Stimulated activated CD8-positive, alpha-beta memory T cell treated with anti-CD3 and anti-CD28 coated beads, Interleukin-4, amount 100 ng/mL, for 4 hours (primary cell): ENCODE data around the gene SURF1.
"Not testable (repeated sequence)": the region's sequence is repeated elsewhere in the genome, so short reads cannot be mapped to it uniquely, and the experiment has no call there.

ENCODE experiments used
- DNase-seq, 2 donors: peaks; one replicate each; pipeline ENCODE4 v3.0.0-alpha.2; 2020; ENCODE audit warnings: low read depth in 2 of 2, low spot score in 1 of 2

The SURF1 gene

GRCh38 chr9:133384736-133385321 is 28.5 kb upstream of the SURF1 start:
- DNase-seq = no peak

GRCh38 chr9:133383438-133383837 is 27.2 kb upstream of the SURF1 start:
- DNase-seq = no peak

GRCh38 chr9:133382507-133383141 is 26.3 kb upstream of the SURF1 start:
- no peak for DNase-seq

GRCh38 chr9:133380734-133381133 is 24.4 kb upstream of the SURF1 start:
- DNase-seq = no peak

DNA sequence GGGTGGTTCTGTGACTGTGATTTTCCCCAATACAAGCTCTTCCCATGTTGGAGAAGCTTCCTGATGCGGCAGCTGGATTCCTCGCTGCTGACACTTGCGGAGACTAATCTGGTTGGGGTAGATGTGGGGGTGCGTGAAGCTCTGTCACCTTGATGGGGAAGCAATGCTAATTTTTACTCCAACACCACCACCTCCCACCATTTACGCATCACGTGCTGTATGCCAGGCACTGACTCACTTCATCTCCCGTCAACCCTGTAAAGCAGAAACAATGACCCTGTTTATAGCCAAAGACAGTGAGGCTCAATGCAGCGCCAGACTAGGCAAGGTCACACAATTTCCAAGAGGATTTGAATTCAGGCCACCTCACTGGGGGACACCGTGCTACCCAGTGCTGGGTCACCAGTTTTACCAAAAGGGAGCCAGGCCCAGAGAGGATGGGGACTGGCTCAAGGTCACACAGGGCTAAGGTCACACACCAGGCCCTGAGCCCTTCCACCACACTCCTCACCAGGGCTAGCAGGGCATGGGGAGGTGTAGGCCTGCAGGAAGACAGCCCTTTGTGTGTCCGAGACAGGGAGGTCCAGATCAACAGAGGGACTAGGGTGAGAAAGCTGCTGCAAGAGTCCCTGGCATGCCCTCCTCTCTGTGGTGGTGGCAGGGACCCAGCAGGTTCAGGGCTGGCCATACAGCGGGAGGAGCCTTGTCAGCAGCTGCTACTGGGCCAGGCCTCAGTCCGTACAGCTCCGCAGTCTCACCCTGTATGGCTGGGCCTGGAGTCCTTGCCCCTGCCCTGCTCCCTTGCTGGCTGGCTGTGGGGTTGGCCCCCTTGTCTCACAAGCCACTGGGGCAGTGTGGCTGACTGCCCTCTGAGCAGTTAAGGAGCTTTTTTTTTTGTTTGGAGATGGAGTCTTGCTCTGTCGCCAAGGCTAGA is 23.1 kb upstream of the SURF1 start:
- no peak for DNase-seq

GRCh38 chr9:133378408-133378962 is 22.2 kb upstream of the SURF1 start:
- DNase-seq = no peak

- no peak for DNase-seq
These were observed 21.5 kb upstream of the SURF1 start for GRCh38 chr9:133377721-133378216.

DNA sequence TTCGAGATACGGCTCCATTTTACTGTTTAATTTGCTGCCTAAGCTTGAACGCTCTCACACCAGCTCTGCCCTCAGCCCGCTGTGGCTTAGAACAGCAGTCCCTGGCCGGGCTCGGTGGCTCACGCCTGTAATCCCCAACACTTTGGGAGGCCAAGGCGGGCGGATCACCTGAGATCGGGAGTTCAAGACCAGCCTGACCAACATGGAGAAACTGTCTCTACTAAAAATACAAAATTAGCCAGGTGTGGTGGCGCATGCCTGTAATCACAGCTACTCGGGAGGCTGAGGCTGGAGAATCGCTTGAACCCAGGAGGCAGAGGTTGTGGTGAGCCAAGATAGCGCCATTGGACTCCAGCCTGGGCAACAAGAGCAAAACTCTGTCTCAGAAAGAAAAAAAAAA is 21.0 kb upstream of the SURF1 start:
- DNase-seq = not testable (repeated sequence)

DNA sequence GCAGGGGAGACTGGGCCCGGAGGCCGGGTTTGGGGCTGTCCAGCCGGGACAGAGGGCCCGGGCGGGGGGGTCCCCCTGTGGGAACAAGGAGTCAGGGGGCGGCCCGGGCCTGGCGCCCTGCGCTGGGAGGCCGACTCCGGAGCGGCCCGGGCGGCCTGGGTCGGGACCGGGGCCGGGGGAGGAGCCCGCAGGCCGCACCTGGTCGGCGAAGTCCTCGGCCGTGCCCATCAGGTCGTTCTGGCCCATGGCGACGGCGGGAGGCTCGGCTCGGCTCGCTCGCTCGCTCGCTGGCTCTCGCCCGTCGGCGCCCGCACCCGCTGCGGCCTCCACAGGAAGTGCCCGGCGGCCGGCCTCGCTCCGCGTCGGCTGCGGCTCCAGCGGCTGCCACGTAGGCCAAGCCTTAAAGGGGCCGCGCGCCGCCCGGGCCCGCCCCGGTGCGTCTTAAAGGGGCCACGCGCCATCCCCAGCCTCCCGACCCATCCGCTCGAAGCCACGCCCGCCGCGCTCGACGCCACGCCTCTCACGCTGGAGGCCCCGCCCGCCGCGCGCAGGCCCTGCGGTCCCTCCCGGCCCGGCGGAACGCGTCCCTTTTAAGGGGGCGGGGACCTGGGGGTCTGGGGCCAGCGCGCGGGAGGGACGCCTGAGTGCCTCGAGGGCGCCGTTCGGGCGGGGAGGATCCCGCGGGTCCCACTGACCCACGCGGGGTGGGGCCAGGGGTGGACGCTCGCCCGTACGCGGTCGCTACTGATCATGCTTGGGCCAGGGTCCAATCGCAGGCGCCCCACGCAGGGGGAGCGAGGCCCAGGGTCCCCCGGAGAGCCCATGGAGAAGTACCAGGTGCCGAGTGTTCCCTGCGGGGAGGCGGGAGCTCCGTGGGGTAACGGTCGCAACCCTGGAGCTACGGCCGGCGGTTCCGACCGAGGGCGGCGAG is 19.7 kb upstream of the SURF1 start, which contains the start of the genes STKLD1 and SURF4:
TSS of gene STKLD1 (plus strand) at position 643 of the 931 bp plus-strand sequence. CDS start at position 751, 108 bp downstream.
TSS of gene SURF4 (minus strand) at position 337 of the 931 bp plus-strand sequence. CDS start at position 246, 91 bp downstream.
- DNase-seq = peak; percentile 82 to 88

GRCh38 chr9:133375116-133375723 is 18.9 kb upstream of the SURF1 start:
- DNase-seq = no peak

- no peak for DNase-seq
These were observed 18.4 kb upstream of the SURF1 start for GRCh38 chr9:133374612-133375115.

DNA sequence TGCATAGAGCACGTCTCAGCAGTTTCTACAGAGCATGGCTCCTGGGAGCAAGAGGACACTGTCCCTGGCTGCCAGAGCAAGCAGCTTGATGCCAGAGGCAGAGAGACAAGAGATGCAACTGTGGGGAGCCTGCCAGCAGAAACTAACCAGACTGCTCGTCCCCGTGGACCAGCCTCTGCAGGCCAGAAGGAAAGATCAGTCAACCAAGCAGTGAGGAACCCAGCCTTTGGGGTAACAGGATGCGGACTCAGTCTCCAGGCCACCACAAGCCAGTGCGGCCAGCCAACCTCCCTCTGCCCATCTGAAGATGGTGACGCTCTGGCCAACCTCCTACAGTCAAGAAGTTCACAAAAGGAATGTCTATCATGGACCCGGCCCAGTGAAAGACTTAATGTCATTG is 15.9 kb upstream of the SURF1 start:
- DNase-seq = no peak

DNA sequence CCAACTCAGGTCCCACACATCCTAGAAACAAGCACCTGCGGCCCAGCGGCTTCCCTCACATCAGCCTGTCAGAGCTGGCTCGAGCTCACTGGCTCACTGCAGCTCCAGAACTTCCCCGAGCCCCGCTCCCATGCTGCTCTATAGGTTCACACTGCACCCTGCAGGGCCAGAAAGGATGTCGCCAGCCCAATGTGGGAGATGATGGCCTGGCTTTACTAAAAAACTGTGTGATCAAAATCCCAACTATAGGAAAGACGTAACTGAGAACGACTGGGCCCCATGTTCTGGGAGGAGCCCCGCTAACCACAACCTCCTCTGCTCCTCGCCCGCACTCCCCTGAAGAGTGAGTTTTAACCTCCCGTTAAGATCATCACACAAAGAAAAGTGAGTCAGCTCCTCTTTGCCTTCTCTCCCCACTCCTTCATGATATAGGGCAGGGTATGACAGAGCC is 15.0 kb upstream of the SURF1 start:
- peak in 1 of 2 donors; percentile 41 for DNase-seq

- DNase-seq = no peak
These were observed 14.4 kb upstream of the SURF1 start for GRCh38 chr9:133370685-133371084.

DNA sequence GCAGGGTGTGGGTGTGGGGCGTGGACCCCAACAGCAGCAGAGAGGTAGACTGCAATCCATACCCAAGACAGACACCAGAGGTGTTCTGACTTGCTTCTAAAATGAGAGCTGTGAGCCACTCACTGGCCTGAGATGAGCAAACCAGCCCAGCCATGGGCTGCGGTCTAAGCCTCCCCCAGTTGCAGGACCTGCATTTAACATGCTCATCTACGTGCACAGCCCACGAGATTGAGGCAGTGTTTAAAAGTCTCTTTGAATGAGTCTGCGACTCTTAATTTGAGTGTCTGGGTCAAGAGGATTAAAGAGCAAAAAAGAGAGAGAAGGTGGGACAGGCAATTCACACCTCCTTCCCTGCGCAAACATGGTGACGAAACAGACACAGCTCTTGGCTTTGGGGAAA is 13.6 kb upstream of the SURF1 start:
- DNase-seq = no peak

DNA sequence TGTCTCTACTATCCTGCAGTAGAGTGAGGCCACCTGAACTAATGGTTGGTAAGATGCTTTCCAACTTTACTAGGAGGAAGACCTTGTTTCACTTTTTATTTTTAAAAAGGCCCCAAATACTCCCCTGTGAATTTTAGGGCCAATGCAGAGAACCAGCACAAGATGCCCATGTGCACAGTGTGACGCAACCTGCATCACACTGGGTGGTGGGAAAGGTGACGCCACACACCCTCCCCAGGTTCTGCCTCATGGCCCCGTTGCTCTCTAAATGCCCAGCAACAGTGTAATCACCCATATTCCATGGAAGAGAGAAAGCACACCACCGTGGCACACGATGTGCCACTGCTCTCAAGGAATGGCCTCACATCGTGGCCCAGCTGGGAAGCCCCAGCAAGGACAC is 13.1 kb upstream of the SURF1 start:
- no peak for DNase-seq

DNA sequence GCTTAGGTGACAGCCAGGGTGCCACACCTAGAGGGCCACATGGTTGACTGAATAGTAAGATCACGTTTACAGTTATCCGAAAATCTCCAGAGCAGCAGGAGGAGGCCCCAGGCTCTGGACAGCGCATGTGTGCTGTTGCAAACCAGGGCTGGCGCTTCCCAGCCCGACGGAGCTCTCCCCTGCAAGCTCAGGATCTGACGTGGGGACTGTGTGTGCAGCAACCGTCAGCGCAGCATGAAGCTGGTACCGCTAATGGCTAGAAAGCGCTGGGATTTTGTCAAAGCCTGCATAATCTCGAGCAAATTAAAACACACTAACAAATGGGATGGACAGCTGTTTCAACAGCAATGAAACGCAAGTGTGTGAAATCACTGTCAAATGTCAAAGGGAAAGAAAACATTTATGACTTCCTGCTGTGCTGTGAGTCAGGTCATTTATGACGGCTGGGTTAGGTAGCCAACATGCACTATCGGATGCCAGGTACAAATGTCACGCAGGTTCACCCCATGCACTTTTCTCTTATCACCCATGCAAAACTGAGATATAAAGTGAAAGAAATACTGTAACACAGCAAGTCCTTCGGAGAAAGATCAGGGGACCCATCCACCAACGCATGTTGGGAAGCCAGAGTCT is 12.1 kb upstream of the SURF1 start:
- no peak for DNase-seq

DNA sequence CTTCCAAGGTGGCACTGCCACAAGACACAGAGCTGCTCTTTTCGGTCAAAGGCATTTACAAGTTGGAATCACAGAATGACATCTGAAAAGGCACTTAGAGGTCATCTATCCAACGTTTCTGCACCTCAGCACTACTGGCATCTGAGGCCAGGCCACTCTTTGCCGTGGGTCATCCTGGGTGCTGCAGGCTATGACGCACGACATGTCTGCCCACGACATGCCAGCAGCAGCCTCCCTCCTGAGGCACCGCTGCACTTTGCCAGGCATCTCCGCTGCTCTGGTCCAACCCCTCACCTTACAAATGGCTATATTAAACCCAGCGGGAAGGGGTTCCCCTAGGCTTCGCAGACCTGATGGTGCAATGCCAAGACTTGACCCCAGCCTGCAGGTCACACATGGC is 11.5 kb upstream of the SURF1 start:
- no peak for DNase-seq

GRCh38 chr9:133367221-133367620 is 10.9 kb upstream of the SURF1 start:
- DNase-seq = no peak
